Nasal cavity respiratory epithelium epithelial cell of viscerocranial mucosa (primary cell): ENCODE measurements around the gene DGKG. TPM values are rescaled to one million over a fixed set of nuclear protein-coding genes. Genes with fewer than 3 reads are reported as not detected.

Experiments used
- total RNA-seq: library from RNA; depleted of rRNA; stranded (reverse); fragments of >200 nt; gene quantifications from 2 replicates; pipeline ENCODE4 v1.2.3, GENCODE V29; 2014

Gene DGKG
- total RNA-seq = 0.34 and 0.57 TPM in 2 replicates

DNA sequence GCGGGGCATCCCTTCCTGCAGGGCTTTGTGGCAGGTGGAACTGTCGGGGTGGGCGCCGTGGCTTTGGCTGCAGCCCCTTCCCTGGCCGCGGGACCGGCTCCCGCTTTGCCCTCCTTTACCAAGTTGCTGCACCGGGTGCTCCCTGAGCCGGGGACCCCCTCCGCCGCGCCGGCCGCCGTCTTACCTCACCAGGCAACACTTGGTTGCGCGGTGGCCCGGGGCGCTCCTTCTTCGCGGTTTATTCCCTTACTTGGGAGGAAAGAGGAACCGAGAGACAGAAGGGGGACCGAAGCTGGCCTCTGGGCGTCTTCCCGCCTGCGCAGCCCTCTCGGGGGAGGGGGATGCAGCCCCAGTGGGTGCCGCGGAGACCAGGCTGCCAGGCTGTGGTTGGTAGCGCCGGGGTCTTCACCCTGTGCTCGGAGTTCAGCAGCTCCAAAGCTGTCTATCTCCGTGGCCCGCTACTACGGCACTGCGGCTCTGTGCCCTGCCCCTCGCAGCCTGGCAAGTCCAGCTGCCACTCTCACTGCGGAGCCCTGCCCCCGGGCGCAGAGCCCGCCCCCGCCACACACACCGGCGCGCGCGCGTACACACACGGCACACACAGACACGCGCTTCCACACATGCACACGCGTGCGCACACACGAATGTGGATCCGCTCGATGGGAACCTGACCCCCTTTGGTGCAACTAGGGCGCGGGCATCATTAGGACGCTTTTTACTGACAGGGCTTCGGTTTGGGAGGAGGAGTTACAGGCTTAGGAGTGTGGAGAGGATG, at the start of gene DGKG:
Gene DGKG (minus strand): TSS at position 473 of the 775 bp plus-strand sequence. CDS start 41,775 bp downstream, outside the sequence.

DNA sequence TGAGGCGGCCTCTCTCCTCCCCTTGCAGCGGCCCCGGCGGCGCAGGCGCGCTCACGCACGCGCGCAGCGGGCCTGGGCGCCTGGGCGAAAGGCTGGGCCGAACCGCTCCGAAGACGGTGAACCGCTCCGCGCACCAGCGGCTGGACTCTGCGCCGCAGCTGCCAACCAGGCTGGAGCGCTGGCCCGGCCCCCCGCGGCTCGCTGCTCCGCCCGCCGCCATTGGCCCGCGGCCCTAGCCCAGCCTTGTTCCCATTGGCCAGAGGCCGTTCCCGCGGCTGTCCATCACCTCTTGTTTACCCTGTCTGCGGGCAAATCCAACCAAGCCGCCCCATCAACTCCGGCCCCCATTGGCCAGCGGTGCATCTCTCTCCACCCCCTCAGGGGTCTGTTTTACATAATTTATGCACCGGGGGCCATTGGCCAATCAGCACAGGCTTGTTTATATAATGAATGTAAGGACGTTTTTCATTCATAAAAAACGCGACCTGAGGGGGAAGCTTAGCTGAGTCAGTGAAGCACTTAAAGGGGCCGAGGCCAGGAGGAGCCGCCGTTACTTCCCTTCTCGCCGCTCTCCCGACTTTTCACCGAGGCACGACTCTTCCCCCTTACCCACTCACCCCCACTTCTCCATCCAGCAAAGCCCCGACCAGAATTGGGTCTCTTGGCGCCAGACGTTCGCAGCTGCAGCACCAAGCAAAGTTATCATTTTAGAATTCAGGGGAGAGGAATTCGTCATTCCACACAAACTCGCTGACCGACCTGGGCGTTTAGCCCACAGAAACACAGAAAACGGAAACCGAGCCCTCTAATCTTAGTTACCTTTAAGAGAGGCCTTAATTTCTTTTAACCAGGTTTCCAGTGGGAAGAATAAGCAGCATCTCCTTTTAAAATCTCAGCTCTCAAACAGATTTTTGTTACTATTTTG, 252.8 kb downstream of the DGKG start, which contains the start of gene ETV5:
Gene ETV5 (minus strand): TSS at position 149 of the 925 bp plus-strand sequence. CDS start 3,221 bp downstream, outside the sequence.

Other genes with a start within 250 kb of the DGKG start
- 0.34 and 1.2 TPM in 2 replicates for gene CRYGS, start 182.1 kb upstream of the DGKG start, total RNA-seq
- gene TBCCD1, start 205.1 kb upstream of the DGKG start, total RNA-seq = 15.1 and 21.2 TPM in 2 replicates
- gene DNAJB11, start 208.5 kb upstream of the DGKG start, total RNA-seq = 56.5 and 117 TPM in 2 replicates